ENCODE measurements around the gene AGAP2. TPM values are rescaled to one million over a fixed set of nuclear protein-coding genes. Genes with fewer than 3 reads are reported as not detected.

Gene AGAP2
- total and polyA plus RNA-seq, 2 of the 13 experiments (the other 11 are each of a cell fraction or from before 2014, with no cell fraction given), result 0.38 to 0.45 TPM

- H3K9ac ChIP-seq (ENCODE audit: insufficient read depth, low read depth, low read length), result no peak overlapping the region
- ChIA-PET POLR2A (no interaction called here), CTCF (ENCODE audit: low intra/inter-chr PET ratio, low total read pairs) (no interaction called here)
- WGBS (ENCODE audit: low lambda C conversion rate), result 100% methylated on average over 1 of the region's 1 CpG
- peaks cover 48% of the 10 kb centered on the region for H3K4me1 ChIP-seq (ENCODE audit: insufficient read depth, low read length)
- H3K27me3 ChIP-seq (ENCODE audit: control insufficient read depth in 1 of 2, insufficient read depth in 2 of 2, low read length in 2 of 2), result no peaks in the 10 kb centered on the region
- H4K20me1 ChIP-seq (ENCODE audit: insufficient read depth, low read length), result no peaks in the 10 kb centered on the region
- no TSS peak for BruUV-seq (replicated peaks)
- no peak overlapping the region for H2AFZ ChIP-seq (ENCODE audit: low read length)
- no peak for DNase-seq (ENCODE audit: low spot score)
- H3K79me2 ChIP-seq (ENCODE audit: insufficient read depth, low read length), result peaks cover 11% of the 10 kb centered on the region
- H3K4me3 ChIP-seq (replicated peaks in 1 of 3; ENCODE audit: insufficient read depth in 1 of 3, low read depth in 2 of 3, low read length in 3 of 3), result no peak overlapping the region
- intact Hi-C loops (cut with micrococcal nuclease; ENCODE audit: unreplicated experiment) (no loop called here), in situ Hi-C loops (cut with HindIII; ENCODE audit: extremely low pct_ligation_motif_present, low pct_unique_long_range_greater_than_20kb) (no loop called here)
- ATAC-seq, result no peak
- H3K27ac ChIP-seq (ENCODE audit: extremely low read length, insufficient read depth, low read length), result no peak overlapping the region
- H3K9me3 ChIP-seq (ENCODE audit: low read length), result no peaks in the 10 kb centered on the region
- no peak overlapping the region for H3K4me2 ChIP-seq (ENCODE audit: low read depth, low read length)
- H3K36me3 ChIP-seq (replicated peaks in 1 of 2; ENCODE audit: control insufficient read depth in 1 of 2, insufficient read depth in 2 of 2, low read length in 2 of 2), result peaks cover 8 to 18% of the 10 kb centered on the region in 2 experiments; a peak in 4 of 5 replicates
- FAIRE-seq, result no peak
- TF ChIP-seq ZBTB39 (CRISPR knock-in tag; IDR thresholded peaks at IDR 0.05), result no peak
- no peak for TF ChIP-seq SP4 (CRISPR knock-in tag; IDR thresholded peaks at IDR 0.05)
- TF ChIP-seq ZNF510 (CRISPR knock-in tag; IDR thresholded peaks at IDR 0.05; ENCODE audit: low read depth), result no peak
- TF ChIP-seq IKZF1 (IDR thresholded peaks at IDR 0.05), result no peak
- no peak for TF ChIP-seq SIN3A (IDR thresholded peaks at IDR 0.05; ENCODE audit: borderline replicate concordance, low read depth, low read length)
- no peak for TF ChIP-seq ZNF180 (CRISPR knock-in tag; IDR thresholded peaks at IDR 0.05; ENCODE audit: borderline replicate concordance, low read depth)
- TF ChIP-seq ZNF713 (CRISPR knock-in tag; IDR thresholded peaks at IDR 0.05), result no peak
- no peak for TF ChIP-seq YY1 (IDR thresholded peaks at IDR 0.05; ENCODE audit: insufficient read depth, insufficient replicate concordance, low read depth, low read length)
Observed at GRCh38 chr12:57697076-57697475, 41.5 kb downstream of the AGAP2 start.
